Neuronal stem cell (in vitro differentiated cells): ENCODE data around the gene TAP2.
A peak's percentile ranks its signal among the peaks of the same experiment; 100 is the strongest.

Experiments
- DNase-seq: peaks from one replicate; pipeline ENCODE4 v3.0.0-alpha.2; 2013; ENCODE audit warnings: low spot score
- H2AFZ ChIP-seq: one replicate; pipeline ENCODE4 v1.6.1; 2013; ENCODE audit warnings: mild to moderate bottlenecking, low read length, inconsistent platforms
- H2AK5ac ChIP-seq: 2 replicates; pipeline ENCODE4 v1.6.1; 2013; ENCODE audit warnings: low read depth, mild to moderate bottlenecking, inconsistent platforms, low read length, moderate library complexity, mixed read lengths
- H2BK120ac ChIP-seq: 2 replicates; pipeline ENCODE4 v1.6.1; 2013; ENCODE audit warnings: low read depth, mild to moderate bottlenecking, inconsistent platforms, low read length, moderate library complexity, mixed read lengths
- H2BK12ac ChIP-seq: one replicate; pipeline ENCODE4 v1.6.1; 2013; ENCODE audit warnings: low read length, inconsistent platforms
- H2BK15ac ChIP-seq: 2 replicates; pipeline ENCODE4 v1.6.1; 2013; ENCODE audit warnings: mild to moderate bottlenecking, low read length, inconsistent platforms, mixed read lengths
- H2BK5ac ChIP-seq: one replicate; pipeline ENCODE4 v1.6.1; 2013; ENCODE audit warnings: inconsistent platforms, mild to moderate bottlenecking, low read length, moderate library complexity
- H3K14ac ChIP-seq: one replicate; pipeline ENCODE4 v1.6.1; 2013; ENCODE audit warnings: low read length, inconsistent platforms
- H3K18ac ChIP-seq: 2 replicates; pipeline ENCODE4 v1.6.1; 2013; ENCODE audit warnings: low read length, inconsistent platforms
- H3K23ac ChIP-seq: 2 replicates; pipeline ENCODE4 v1.6.1; 2013; ENCODE audit warnings: low read depth, mild to moderate bottlenecking, mixed read lengths, low read length, inconsistent platforms; ENCODE audit not compliant: poor library complexity
- H3K27ac ChIP-seq: replicated peaks from 3 replicates; pipeline ENCODE4 v1.5.1; 2013; ENCODE audit warnings: low read length, inconsistent platforms
- H3K27me3 ChIP-seq, 3 experiments: 2 replicates each; pipeline ENCODE4 v1.6.1; 2013; ENCODE audit warnings: low read length in 3 of 3, mild to moderate bottlenecking in 2 of 3, inconsistent platforms in 1 of 3, low read depth in 1 of 3, mixed read lengths in 1 of 3, moderate library complexity in 1 of 3; ENCODE audit not compliant: control insufficient read depth in 3 of 3, insufficient read depth in 3 of 3
- H3K36me3 ChIP-seq, 2 donors: replicated peaks in 1 of 2; 2 replicates each; pipeline ENCODE4 v1.6.1; 2013; ENCODE audit warnings: low read length in 2 of 2; ENCODE audit not compliant: control insufficient read depth in 2 of 2, insufficient read depth in 2 of 2
- H3K4ac ChIP-seq: 2 replicates; pipeline ENCODE4 v1.6.1; 2013; ENCODE audit warnings: inconsistent platforms, mild to moderate bottlenecking, low read length, moderate library complexity
- H3K4me1 ChIP-seq, 2 donors: 1 replicate in 1 of 2; 2 replicates in 1 of 2; pipeline ENCODE4 v1.6.1; 2013; ENCODE audit warnings: low read length in 2 of 2, low read depth in 1 of 2; ENCODE audit not compliant: control insufficient read depth in 2 of 2, insufficient read depth in 1 of 2
- H3K4me2 ChIP-seq: one replicate; pipeline ENCODE4 v1.6.1; 2013; ENCODE audit warnings: mild to moderate bottlenecking, low read length, inconsistent platforms; ENCODE audit not compliant: insufficient read depth, poor library complexity, severe bottlenecking
- H3K4me3 ChIP-seq, 2 donors: 2 replicates each; pipeline ENCODE4 v1.5.1; 2013; ENCODE audit warnings: low read length in 2 of 2, mild to moderate bottlenecking in 2 of 2, inconsistent platforms in 1 of 2, moderate library complexity in 1 of 2
- H3K79me1 ChIP-seq: one replicate; pipeline ENCODE4 v1.6.1; 2013; ENCODE audit warnings: low read depth, mild to moderate bottlenecking, inconsistent platforms, low read length, moderate library complexity
- H3K9ac ChIP-seq: one replicate; pipeline ENCODE4 v1.6.1; 2013; ENCODE audit warnings: mild to moderate bottlenecking, low read depth, low read length, inconsistent platforms; ENCODE audit not compliant: poor library complexity
- H3K9me3 ChIP-seq, 2 donors: replicated peaks in 1 of 2; 2 replicates each; pipeline versions ENCODE3 to v1.6.1; 2013; ENCODE audit warnings: low read length in 2 of 2, mild to moderate bottlenecking in 2 of 2, inconsistent platforms in 1 of 2, low read depth in 1 of 2, mixed read lengths in 1 of 2, moderate library complexity in 1 of 2; ENCODE audit not compliant: control insufficient read depth in 2 of 2, insufficient read depth in 1 of 2
- H4K8ac ChIP-seq: one replicate; pipeline ENCODE4 v1.6.1; 2013; ENCODE audit warnings: low read depth, mild to moderate bottlenecking, inconsistent platforms, low read length, moderate library complexity
- H4K91ac ChIP-seq: one replicate; pipeline ENCODE4 v1.6.1; 2013; ENCODE audit warnings: low read length, low read depth, mild to moderate bottlenecking, inconsistent platforms; ENCODE audit not compliant: poor library complexity
- WGBS, 2 donors: extraction: QIAGEN DNeasy Blood & Tissue Kit; methylation state at CpG; one replicate each; pipeline ENCODE4 v1.1.7; 2013; ENCODE audit warnings: missing lambda C conversion rate in 2 of 2, mixed read lengths in 1 of 2; ENCODE audit not compliant: insufficient read length in 2 of 2, insufficient replicate concordance in 1 of 2; ENCODE audit errors: extremely low coverage in 2 of 2; 5-methylcytosine and 5-hydroxymethylcytosine counted together

The TAP2 gene

DNA sequence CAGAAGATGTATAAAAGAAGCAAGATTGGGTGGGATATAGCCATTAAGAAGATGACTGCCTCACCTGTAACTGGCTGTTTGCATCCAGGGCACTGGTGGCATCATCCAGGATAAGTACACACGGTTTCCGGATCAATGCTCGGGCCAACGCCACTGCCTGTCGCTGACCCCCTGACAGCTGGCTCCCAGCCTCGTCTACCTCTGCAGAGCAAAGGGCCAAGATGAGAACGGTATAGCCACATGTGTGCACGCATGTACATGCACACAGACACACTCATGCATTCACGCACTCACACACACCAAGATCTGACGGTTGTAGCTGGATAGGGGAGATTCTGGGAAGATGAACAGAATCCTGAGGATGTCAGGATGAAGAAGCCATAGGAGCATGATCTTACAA lies 8.5 kb upstream of the TAP2 start:
- Histone ChIP-seq H2BK5ac (no peak overlapping the region), H3K9me3 (peaks cover 0 to 5% of the 10 kb centered on the region in 2 donors), H2BK120ac (no peak overlapping the region), H3K27ac (no peak overlapping the region), H3K9ac (no peak overlapping the region), H3K4me2 (no peak overlapping the region), H3K23ac (peak overlapping the region; percentile 77), H3K4me1 (peaks cover 0 to 1% of the 10 kb centered on the region in 2 donors), H2AFZ (no peak overlapping the region), H4K8ac (no peak overlapping the region), H3K14ac (no peak overlapping the region), H2AK5ac (no peak overlapping the region), H2BK12ac (no peak overlapping the region), H3K27me3 (peaks cover 0 to 90% (median 36%) of the 10 kb centered on the region in 3 experiments), H2BK15ac (no peak overlapping the region), H3K4ac (no peak overlapping the region), H3K36me3 (no peaks in the 10 kb centered on the region), H3K18ac (no peak overlapping the region), H3K79me1 (no peaks in the 10 kb centered on the region), H4K91ac (no peak overlapping the region), H3K4me3 (no peak overlapping the region)
- WGBS, 2 donors: no CpG with 5 or more reads among the region's 10 CpGs
- DNase-seq: no peak

DNA sequence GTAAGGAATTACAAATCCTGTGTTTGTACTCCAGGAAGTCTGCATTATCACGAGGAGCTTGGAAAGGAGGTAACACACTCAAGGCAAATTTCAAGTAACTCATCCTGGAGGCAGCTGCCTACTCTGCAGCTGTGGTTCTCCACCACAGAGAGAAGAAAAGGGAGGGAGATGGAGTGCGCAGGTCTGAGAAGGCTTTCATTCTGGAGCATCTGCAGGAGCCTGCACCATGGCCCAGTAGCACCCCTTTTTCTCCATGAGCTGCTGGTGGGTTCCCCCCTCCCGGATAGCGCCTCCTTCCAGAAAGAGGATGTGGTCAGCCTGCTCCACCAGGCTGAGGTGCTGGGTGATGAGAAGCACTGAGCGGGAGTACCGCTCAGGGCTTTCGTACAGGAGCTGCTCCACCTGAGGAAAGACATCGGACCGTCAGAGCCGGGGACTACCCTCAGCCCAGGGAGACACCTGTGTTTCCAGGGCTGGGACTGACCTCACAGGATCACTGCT lies 6.9 kb upstream of the TAP2 start:
- H2AK5ac ChIP-seq: no peak overlapping the region
- H3K27me3 ChIP-seq: peaks cover 0 to 88% (median 28%) of the 10 kb centered on the region in 3 experiments
- H3K4me2 ChIP-seq: no peak overlapping the region
- H4K91ac ChIP-seq: peak overlapping the region; percentile 65
- H3K14ac ChIP-seq: no peak overlapping the region
- H3K36me3 ChIP-seq: no peaks in the 10 kb centered on the region
- H3K4ac ChIP-seq: no peak overlapping the region
- no peak for DNase-seq
- WGBS, 2 donors: no CpG with 5 or more reads among the region's 10 CpGs
- no peak overlapping the region for H2BK15ac ChIP-seq
- no peak overlapping the region for H3K27ac ChIP-seq
- H3K9me3 ChIP-seq: peaks cover 0 to 5% of the 10 kb centered on the region in 2 donors
- no peaks in the 10 kb centered on the region for H3K79me1 ChIP-seq
- H3K23ac ChIP-seq: no peak overlapping the region
- H3K4me1 ChIP-seq: peaks cover 0 to 1% of the 10 kb centered on the region in 2 donors
- no peak overlapping the region for H2BK12ac ChIP-seq
- H3K9ac ChIP-seq: no peak overlapping the region
- H2BK5ac ChIP-seq: no peak overlapping the region
- no peak overlapping the region for H3K18ac ChIP-seq
- no peak overlapping the region for H2BK120ac ChIP-seq
- H2AFZ ChIP-seq: no peak overlapping the region
- no peak overlapping the region for H3K4me3 ChIP-seq
- H4K8ac ChIP-seq: no peak overlapping the region

DNA sequence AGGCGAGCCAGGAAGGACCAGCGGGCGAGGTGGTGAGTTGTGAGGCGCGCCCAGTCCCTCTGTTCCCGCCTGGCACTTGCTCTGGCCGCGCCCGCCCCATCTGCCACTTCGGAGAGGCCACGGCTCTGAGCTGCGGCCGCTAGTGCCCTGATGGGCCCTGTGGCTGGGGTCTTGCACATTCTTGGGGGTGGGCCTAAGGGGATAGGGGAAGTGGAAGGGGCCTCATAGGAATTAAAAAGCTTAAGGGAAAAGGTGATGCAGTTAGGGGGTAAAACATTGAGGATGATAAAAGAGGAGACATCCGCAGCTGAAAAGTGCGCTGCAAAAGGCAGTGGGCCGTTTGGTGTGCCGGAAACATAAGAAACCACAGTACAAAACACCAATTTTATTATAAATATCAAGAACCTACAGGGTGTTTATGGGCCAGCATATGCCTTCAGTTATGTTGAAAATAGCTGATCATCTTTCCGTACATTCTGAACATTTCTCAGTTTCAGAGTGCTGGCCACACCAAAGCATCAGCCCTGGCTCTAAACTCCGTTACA lies 6.4 kb upstream of the TAP2 start:
- Histone ChIP-seq H2BK5ac (no peak overlapping the region), H3K4ac (no peak overlapping the region), H3K18ac (peak overlapping the region; percentile 89), H4K91ac (no peak overlapping the region), H3K9ac (peak overlapping the region; percentile 76), H3K79me1 (no peaks in the 10 kb centered on the region), H3K23ac (peak overlapping the region; percentile 6), H3K14ac (no peak overlapping the region), H4K8ac (no peak overlapping the region), H3K4me1 (peaks cover 0 to 1% of the 10 kb centered on the region in 2 donors), H2BK15ac (no peak overlapping the region), H2AK5ac (no peak overlapping the region), H3K4me3 (peak overlapping the region; percentile 49 to 64), H2BK12ac (no peak overlapping the region), H3K9me3 (peaks cover 0 to 5% of the 10 kb centered on the region in 2 donors), H3K4me2 (peak overlapping the region; percentile 98), H2BK120ac (no peak overlapping the region), H3K27me3 (peaks cover 0 to 87% (median 28%) of the 10 kb centered on the region in 3 experiments), H3K27ac (no peak overlapping the region), H2AFZ (peak overlapping the region; percentile 92), H3K36me3 (no peaks in the 10 kb centered on the region)
- DNase-seq: no peak
- no CpG with 5 or more reads among the region's 19 CpGs for WGBS, 2 donors

DNA sequence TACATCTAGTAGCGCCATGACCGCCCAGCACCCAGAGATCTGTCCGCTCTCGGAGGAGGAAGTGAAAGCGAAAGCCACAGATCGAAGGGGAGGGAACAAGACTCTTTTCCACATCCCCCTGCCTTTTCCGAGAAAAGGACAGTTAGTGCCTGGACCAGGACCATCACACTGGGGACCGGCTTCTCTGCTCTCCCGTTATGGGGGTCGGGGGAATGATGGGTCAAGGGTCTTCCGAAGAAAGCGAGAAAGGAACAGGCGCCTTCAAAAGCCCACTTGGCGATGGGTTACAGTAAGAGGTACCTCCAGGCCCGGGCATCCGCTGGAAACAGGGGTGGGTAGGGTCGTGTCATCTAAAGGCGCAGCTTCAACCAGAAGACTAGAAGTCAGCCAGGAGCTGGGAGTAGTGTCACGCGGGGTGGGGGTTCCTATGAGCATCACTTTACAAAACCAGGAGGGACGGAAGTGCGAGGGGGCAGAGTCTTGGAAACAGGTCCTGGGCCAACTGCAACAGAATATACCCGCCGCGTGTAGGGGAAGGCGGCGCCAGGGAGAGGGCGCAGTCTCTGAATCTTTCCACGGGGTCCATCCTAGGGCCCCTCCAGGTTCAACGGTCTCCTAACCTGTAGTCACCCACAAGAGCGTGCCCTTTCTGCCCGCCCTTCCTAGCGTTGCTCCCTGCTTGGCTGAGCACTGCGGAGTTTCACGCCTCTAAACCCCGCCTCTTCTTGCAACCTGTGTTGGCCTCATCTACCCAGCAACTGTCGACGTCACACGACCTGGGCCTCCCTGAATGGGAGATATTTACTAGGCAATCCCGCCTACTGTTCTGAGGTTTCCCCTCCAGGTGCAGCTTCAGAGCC lies 5.7 kb upstream of the TAP2 start, which contains the start of gene PSMB8:
Gene PSMB8 (minus strand): TSS at position 69 of the 860 bp plus-strand sequence. CDS start 51 bp downstream, at position 18.
- Histone ChIP-seq H3K4ac (no peak within 1 kb of the TSS), H4K91ac (no peak within 1 kb of the TSS), H3K9me3 (peaks cover 0 to 5% of the 10 kb centered on the region in 2 donors), H3K23ac (peak within 1 kb of the TSS; percentile 6), H3K14ac (peak within 1 kb of the TSS; percentile 82), H3K27me3 (peaks cover 0 to 90% (median 28%) of the 10 kb centered on the region in 3 experiments), H2BK12ac (no peak within 1 kb of the TSS), H2BK15ac (peak within 1 kb of the TSS; percentile 60), H3K36me3 (no peaks in the 10 kb centered on the region), H3K4me3 (peak within 1 kb of the TSS; percentile 49 to 76), H3K27ac (no peak within 1 kb of the TSS), H2AFZ (peak within 1 kb of the TSS; percentile 92), H2BK120ac (peak within 1 kb of the TSS; percentile 6), H3K4me1 (peaks cover 0 to 1% of the 10 kb centered on the region in 2 donors), H3K9ac (peak within 1 kb of the TSS; percentile 76), H3K79me1 (no peaks in the 10 kb centered on the region), H3K4me2 (peak within 1 kb of the TSS; percentile 98), H4K8ac (no peak within 1 kb of the TSS), H3K18ac (peak within 1 kb of the TSS; percentile 89), H2AK5ac (no peak within 1 kb of the TSS), H2BK5ac (no peak within 1 kb of the TSS)
- no CpG with 5 or more reads among the region's 40 CpGs for WGBS, 2 donors
- DNase-seq: peak; percentile 90
